Peyer's patch (tissue), 4 donors: Measurements from ENCODE around the gene CCR5AS.

ENCODE experiments used
- DNase-seq, 3 donors: peaks; one replicate each; pipeline ENCODE4 v3.0.0-alpha.2; 2017 to 2019
- H3K27ac ChIP-seq, 4 donors: fragments of 200-600 bp; sonication (generic); one replicate each; pipeline ENCODE4 v1.5.1; 2016 to 2019
- H3K27me3 ChIP-seq, 2 donors: fragments of 200-600 bp; sonication (generic); one replicate each; pipeline ENCODE4 v1.5.1; 2019
- H3K36me3 ChIP-seq, 3 donors: fragments of 200-600 bp; sonication (generic); one replicate each; pipeline ENCODE4 v1.5.1; 2016 to 2019
- H3K4me1 ChIP-seq, 4 donors: fragments of 200-600 bp; sonication (generic); one replicate each; pipeline ENCODE4 v1.5.1; 2016 to 2019
- H3K4me3 ChIP-seq, 4 donors: fragments of 200-600 bp; sonication (generic); 1 replicate in 3 of 4; 2 replicates in 1 of 4; pipeline ENCODE4 v1.5.1; 2016 to 2019; ENCODE audit warnings: mild to moderate bottlenecking in 1 of 4
- H3K9me3 ChIP-seq, 4 donors: fragments of 200-600 bp; sonication (generic); one replicate each; pipeline ENCODE4 v1.5.1; 2016 to 2019; ENCODE audit warnings: mild to moderate bottlenecking in 1 of 4
- POLR2A ChIP-seq, 2 donors: fragments of 450-650 bp; IDR thresholded peaks; one replicate each; pipeline ENCODE4 v1.5.1; 2017; ENCODE audit warnings: antibody characterized with exemption in 2 of 2, mild to moderate bottlenecking in 2 of 2, moderate library complexity in 2 of 2
- TF ChIP-seq, protein P1 (sequence below), 6 experiments: fragments of 450-650 bp in 4 of 6; fragments of 200-600 bp in 2 of 6; sonication (generic) in 1 of 6; IDR thresholded peaks; one replicate each; pipeline ENCODE4 v1.5.1; 2017 to 2019; ENCODE audit warnings: antibody characterized with exemption in 6 of 6, mild to moderate bottlenecking in 3 of 6, moderate library complexity in 1 of 6

The CCR5AS gene

DNA sequence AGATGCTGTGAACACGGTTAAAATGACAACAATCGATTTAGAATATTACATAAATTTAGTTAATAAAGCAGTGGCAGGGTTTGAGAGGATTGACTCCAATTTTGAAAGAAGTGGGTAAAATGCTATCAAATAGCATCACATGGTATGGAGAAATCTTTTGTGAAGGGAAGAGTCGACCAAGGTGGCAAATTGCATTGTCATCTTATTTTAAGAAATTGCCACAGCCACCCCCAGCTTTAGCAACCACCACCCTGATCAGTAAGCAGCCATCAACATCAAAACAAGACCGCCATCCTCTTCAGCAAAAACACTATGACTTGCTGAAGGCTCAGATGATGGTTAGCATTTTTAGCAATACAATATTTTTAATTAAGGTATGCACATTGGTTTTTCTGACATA lies 41.8 kb downstream of the CCR5AS start:
- Histone ChIP-seq H3K36me3 (no peaks in the 10 kb centered on the region), H3K9me3 (no peaks in the 10 kb centered on the region), H3K27me3 (no peaks in the 10 kb centered on the region), H3K4me1 (peaks cover 0 to 12% (median 0%) of the 10 kb centered on the region in 4 donors), H3K4me3 (no peak overlapping the region), H3K27ac (no peak overlapping the region)
- no peak for TF ChIP-seq POLR2A (IDR thresholded peaks at IDR 0.05)
- TF ChIP-seq, protein P1, sequence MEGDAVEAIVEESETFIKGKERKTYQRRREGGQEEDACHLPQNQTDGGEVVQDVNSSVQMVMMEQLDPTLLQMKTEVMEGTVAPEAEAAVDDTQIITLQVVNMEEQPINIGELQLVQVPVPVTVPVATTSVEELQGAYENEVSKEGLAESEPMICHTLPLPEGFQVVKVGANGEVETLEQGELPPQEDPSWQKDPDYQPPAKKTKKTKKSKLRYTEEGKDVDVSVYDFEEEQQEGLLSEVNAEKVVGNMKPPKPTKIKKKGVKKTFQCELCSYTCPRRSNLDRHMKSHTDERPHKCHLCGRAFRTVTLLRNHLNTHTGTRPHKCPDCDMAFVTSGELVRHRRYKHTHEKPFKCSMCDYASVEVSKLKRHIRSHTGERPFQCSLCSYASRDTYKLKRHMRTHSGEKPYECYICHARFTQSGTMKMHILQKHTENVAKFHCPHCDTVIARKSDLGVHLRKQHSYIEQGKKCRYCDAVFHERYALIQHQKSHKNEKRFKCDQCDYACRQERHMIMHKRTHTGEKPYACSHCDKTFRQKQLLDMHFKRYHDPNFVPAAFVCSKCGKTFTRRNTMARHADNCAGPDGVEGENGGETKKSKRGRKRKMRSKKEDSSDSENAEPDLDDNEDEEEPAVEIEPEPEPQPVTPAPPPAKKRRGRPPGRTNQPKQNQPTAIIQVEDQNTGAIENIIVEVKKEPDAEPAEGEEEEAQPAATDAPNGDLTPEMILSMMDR (IDR thresholded peaks at IDR 0.05) = no peak
- no peak for DNase-seq

DNA sequence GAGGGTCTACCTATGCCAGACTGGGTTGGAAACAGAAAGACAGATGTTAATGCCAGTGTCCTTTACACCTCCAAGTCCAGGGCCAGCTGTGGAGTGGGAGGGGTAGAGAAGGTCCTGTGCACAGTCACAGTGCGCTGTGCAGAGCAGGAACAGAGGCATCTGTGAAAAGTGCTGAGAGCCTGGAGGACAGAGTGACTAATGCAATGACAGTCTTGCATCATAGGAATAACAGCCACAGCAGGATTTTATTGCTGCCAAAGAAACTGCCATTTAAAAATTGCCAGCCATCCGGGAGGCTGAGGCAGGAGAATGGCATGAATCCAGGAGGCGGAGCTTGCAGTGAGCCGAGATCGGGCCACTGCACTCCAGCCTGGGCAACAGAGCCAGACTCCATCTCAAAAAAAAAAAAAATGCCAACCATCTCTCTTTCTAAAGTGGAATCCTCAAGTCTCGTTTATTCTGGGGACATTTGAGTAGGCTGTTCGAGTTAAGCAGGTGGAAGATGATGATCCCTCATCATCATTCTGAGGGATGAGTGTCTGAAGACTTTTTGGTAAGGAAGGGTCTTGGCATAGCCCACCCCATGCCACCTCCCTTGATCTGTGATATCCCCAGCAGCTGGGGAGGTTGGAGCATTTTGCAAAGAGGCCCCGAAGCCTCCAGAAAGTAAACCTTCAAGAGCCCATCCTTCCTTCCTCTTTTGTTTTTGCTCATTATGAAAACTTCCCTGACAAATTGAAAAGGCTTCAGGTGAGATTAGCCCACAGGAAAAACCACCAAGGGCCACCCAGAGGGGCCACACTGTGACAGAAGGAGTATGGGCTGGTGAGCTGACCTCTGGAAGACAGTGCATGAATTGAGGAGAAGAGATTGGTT lies 45.2 kb downstream of the CCR5AS start:
- no peaks in the 10 kb centered on the region for H3K36me3 ChIP-seq
- TF ChIP-seq POLR2A (IDR thresholded peaks at IDR 0.05) = no peak
- TF ChIP-seq, protein P1 (IDR thresholded peaks at IDR 0.05) = no peak
- H3K27me3 ChIP-seq = no peaks in the 10 kb centered on the region
- H3K9me3 ChIP-seq = no peaks in the 10 kb centered on the region
- no peak overlapping the region for H3K4me3 ChIP-seq
- peaks cover 0 to 17% (median 0%) of the 10 kb centered on the region in 4 donors for H3K4me1 ChIP-seq
- DNase-seq = no peak
- peak overlapping the region in 2 of 4 donors; percentile 10 to 49 for H3K27ac ChIP-seq

DNA sequence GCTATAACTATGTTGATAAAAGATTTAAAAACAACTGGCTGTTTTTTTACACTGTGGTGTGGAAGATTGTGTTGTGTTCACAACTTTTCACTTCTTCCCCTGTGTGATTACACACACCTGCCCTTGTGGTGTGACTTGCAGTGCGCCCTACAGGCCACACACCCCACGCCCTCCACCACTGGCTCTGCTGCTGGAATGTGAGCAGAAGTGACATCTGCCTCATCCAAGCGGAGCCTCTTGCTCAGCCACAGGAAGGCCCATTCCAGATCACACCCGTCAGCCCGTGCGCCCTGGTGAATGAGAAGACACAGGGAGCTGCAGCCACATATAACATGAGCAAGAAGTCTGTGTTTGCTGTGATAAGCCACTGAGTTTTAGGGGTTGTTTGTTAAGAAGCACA lies 46.0 kb downstream of the CCR5AS start:
- no peaks in the 10 kb centered on the region for H3K27me3 ChIP-seq
- no peaks in the 10 kb centered on the region for H3K36me3 ChIP-seq
- H3K9me3 ChIP-seq = no peaks in the 10 kb centered on the region
- DNase-seq = peak in 1 of 3 donors; percentile 43
- H3K27ac ChIP-seq = peak overlapping the region in 3 of 4 donors; percentile 10 to 49 (median 13)
- no peak for TF ChIP-seq POLR2A (IDR thresholded peaks at IDR 0.05)
- TF ChIP-seq, protein P1 (IDR thresholded peaks at IDR 0.05) = no peak
- H3K4me1 ChIP-seq = peaks cover 0 to 17% (median 0%) of the 10 kb centered on the region in 4 donors
- no peak overlapping the region for H3K4me3 ChIP-seq

DNA sequence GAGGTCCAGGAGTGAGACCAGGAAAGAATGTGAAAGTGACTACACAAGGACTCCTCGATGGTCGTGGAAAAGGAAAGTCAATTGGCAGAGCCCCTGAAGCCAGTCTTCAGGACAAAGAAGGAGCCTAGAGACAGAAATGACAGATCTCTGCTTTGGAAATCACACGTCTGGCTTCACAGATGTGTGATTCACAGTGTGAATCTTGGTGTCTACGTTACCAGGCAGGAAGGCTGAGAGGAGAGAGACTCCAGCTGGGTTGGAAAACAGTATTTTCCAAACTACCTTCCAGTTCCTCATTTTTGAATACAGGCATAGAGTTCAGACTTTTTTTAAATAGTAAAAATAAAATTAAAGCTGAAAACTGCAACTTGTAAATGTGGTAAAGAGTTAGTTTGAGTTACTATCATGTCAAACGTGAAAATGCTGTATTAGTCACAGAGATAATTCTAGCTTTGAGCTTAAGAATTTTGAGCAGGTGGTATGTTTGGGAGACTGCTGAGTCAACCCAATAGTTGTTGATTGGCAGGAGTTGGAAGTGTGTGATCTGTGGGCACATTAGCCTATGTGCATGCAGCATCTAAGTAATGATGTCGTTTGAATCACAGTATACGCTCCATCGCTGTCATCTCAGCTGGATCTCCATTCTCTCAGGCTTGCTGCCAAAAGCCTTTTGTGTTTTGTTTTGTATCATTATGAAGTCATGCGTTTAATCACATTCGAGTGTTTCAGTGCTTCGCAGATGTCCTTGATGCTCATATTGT lies 47.0 kb downstream of the CCR5AS start:
- peak overlapping the region in 1 of 4 donors; percentile 44 for H3K27ac ChIP-seq
- DNase-seq = no peak

DNA sequence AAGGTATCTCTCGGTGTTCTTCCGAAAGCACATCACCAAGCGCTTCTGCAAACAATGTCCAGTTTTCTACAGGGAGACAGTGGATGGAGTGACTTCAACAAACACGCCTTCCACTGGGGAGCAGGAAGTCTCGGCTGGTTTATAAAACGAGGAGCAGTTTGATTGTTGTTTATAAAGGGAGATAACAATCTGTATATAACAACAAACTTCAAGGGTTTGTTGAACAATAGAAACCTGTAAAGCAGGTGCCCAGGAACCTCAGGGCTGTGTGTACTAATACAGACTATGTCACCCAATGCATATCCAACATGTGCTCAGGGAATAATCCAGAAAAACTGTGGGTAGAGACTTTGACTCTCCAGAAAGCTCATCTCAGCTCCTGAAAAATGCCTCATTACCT lies 48.4 kb downstream of the CCR5AS start:
- Histone ChIP-seq H3K27ac (peak overlapping the region in 1 of 4 donors; percentile 8), H3K36me3 (no peaks in the 10 kb centered on the region), H3K4me1 (peaks cover 0 to 17% (median 0%) of the 10 kb centered on the region in 4 donors), H3K27me3 (no peaks in the 10 kb centered on the region), H3K4me3 (no peak overlapping the region), H3K9me3 (no peaks in the 10 kb centered on the region)
- DNase-seq = no peak
- TF ChIP-seq, protein P1 (IDR thresholded peaks at IDR 0.05) = no peak
- TF ChIP-seq POLR2A (IDR thresholded peaks at IDR 0.05) = no peak

More for the DNA sequence above, 47.0 kb downstream of the CCR5AS start:
- H3K4me3 ChIP-seq = no peak overlapping the region
- H3K4me1 ChIP-seq = peaks cover 0 to 17% (median 0%) of the 10 kb centered on the region in 4 donors
- TF ChIP-seq, protein P1 (IDR thresholded peaks at IDR 0.05) = no peak
- TF ChIP-seq POLR2A (IDR thresholded peaks at IDR 0.05) = no peak
- H3K27me3 ChIP-seq = no peaks in the 10 kb centered on the region
- H3K36me3 ChIP-seq = no peaks in the 10 kb centered on the region
- H3K9me3 ChIP-seq = no peaks in the 10 kb centered on the region
